CD4-positive, alpha-beta T cell treated with Interleukin-12 subunit alpha and Interleukin-12 subunit beta, for 1 hour (primary cell): Measurements from ENCODE around the gene MUC2.

ENCODE experiments used
- DNase-seq: peaks from one replicate; pipeline ENCODE4 v3.0.0-alpha.2; 2020

The MUC2 gene

GRCh38 chr11:1074244-1075221 lies at the start of gene MUC2:
TSS of gene MUC2 (plus strand) at chr11:1074874.
- no peak for DNase-seq

- DNase-seq: no peak
Observed at GRCh38 chr11:1025410-1026162, 49.1 kb upstream of the MUC2 start.

GRCh38 chr11:1026163-1026450 lies 48.6 kb upstream of the MUC2 start:
- DNase-seq: no peak

- no peak for DNase-seq
Observed at GRCh38 chr11:1026641-1027482, 47.8 kb upstream of the MUC2 start.

GRCh38 chr11:1027483-1028290 lies 47.0 kb upstream of the MUC2 start:
- DNase-seq: no peak

- DNase-seq: no peak
Observed at GRCh38 chr11:1028291-1028540, 46.5 kb upstream of the MUC2 start.

GRCh38 chr11:1028616-1029015 lies 46.1 kb upstream of the MUC2 start:
- no peak for DNase-seq

- no peak for DNase-seq
Observed at GRCh38 chr11:1029051-1029450, 45.6 kb upstream of the MUC2 start.

GRCh38 chr11:1029654-1030053 lies 45.0 kb upstream of the MUC2 start:
- no peak for DNase-seq

GRCh38 chr11:1030086-1030485 lies 44.6 kb upstream of the MUC2 start:
- DNase-seq: no peak

GRCh38 chr11:1030556-1030955 lies 44.1 kb upstream of the MUC2 start:
- DNase-seq: no peak

- DNase-seq: no peak
Observed at GRCh38 chr11:1031121-1031899, 43.4 kb upstream of the MUC2 start.

- DNase-seq: no peak
Observed at GRCh38 chr11:1032310-1032891, 42.3 kb upstream of the MUC2 start.

GRCh38 chr11:1033016-1033798 lies 41.5 kb upstream of the MUC2 start:
- no peak for DNase-seq

GRCh38 chr11:1034001-1034400 lies 40.7 kb upstream of the MUC2 start:
- no peak for DNase-seq

GRCh38 chr11:1034456-1035295 lies 40.0 kb upstream of the MUC2 start:
- DNase-seq: no peak

GRCh38 chr11:1035577-1036283 lies 38.9 kb upstream of the MUC2 start:
- no peak for DNase-seq

- no peak for DNase-seq
Observed at GRCh38 chr11:1036303-1036923, 38.3 kb upstream of the MUC2 start, which contains the start of gene MUC6. TSS of gene MUC6 (minus strand) at chr11:1036718. CDS start at chr11:1036655, 63 bp downstream.
